Endodermal cell (in vitro differentiated cells): Measurements from ENCODE around the gene ZNF423. TPM values are rescaled to one million over a fixed set of nuclear protein-coding genes. Genes with fewer than 3 reads are reported as not detected.

Experiments
- DNase-seq: peaks from one replicate; pipeline ENCODE4 v3.0.0-alpha.2; 2017
- H3K27ac ChIP-seq: 2 replicates; pipeline ENCODE4 v1.5.1; 2013; ENCODE audit warnings: mild to moderate bottlenecking, low read depth, low read length, moderate library complexity
- H3K27me3 ChIP-seq: 2 replicates; pipeline ENCODE4 v1.6.1; 2013; ENCODE audit warnings: mild to moderate bottlenecking, low read length, moderate library complexity; ENCODE audit not compliant: insufficient read depth, control insufficient read depth, poor library complexity, severe bottlenecking
- H3K36me3 ChIP-seq: 2 replicates; pipeline ENCODE4 v1.7.0; 2013; ENCODE audit warnings: mild to moderate bottlenecking, low read length, moderate library complexity; ENCODE audit not compliant: control insufficient read depth, insufficient read depth
- H3K4me1 ChIP-seq: one replicate; pipeline ENCODE4 v1.7.0; 2013; ENCODE audit warnings: low read length; ENCODE audit not compliant: control insufficient read depth, insufficient read depth
- H3K4me3 ChIP-seq: 2 replicates; pipeline ENCODE4 v1.5.1; 2013; ENCODE audit warnings: mild to moderate bottlenecking, low read length, moderate library complexity
- H3K9ac ChIP-seq: 2 replicates; pipeline ENCODE4 v1.6.1; 2013; ENCODE audit warnings: mild to moderate bottlenecking, low read length, moderate library complexity; ENCODE audit not compliant: poor library complexity, severe bottlenecking; ENCODE audit errors: extremely low read depth
- H3K9me3 ChIP-seq: 2 replicates; pipeline ENCODE4 v1.6.1; 2013; ENCODE audit warnings: mild to moderate bottlenecking, low read length, moderate library complexity; ENCODE audit not compliant: control insufficient read depth
- H3K27ac Mint-ChIP-seq: 2 replicates; pipeline ENCODE4 v1.8.0; 2020; ENCODE audit warnings: mixed read lengths
- H3K27me3 Mint-ChIP-seq: 2 replicates; pipeline ENCODE4 v1.8.0; 2021; ENCODE audit warnings: mild to moderate bottlenecking, mixed read lengths; ENCODE audit not compliant: insufficient read depth
- H3K36me3 Mint-ChIP-seq: 2 replicates; pipeline ENCODE4 v1.8.0; 2020; ENCODE audit warnings: low read depth, mixed read lengths
- H3K4me1 Mint-ChIP-seq: 2 replicates; pipeline ENCODE4 v1.8.0; 2020; ENCODE audit warnings: mixed read lengths
- H3K4me3 Mint-ChIP-seq: 2 replicates; pipeline ENCODE4 v1.8.0; 2020; ENCODE audit warnings: mild to moderate bottlenecking, moderate library complexity, mixed read lengths
- H3K9me3 Mint-ChIP-seq: 2 replicates; pipeline ENCODE4 v1.8.0; 2020; ENCODE audit warnings: mild to moderate bottlenecking, mixed read lengths
- CTCF ChIP-seq: fragments of 200-600 bp; sonication (generic); conservative IDR thresholded peaks from 2 replicates; pipeline ENCODE4 v1.5.0; 2021; ENCODE audit warnings: antibody characterized with exemption, mild to moderate bottlenecking
- WGBS, 2 experiments: methylation state at CpG; one replicate each; pipeline versions ENCODE4 v1.1.5 to v1.1.7; 2013; ENCODE audit warnings: missing lambda C conversion rate in 2 of 2, mixed read lengths in 1 of 2; ENCODE audit not compliant: insufficient coverage in 1 of 2, insufficient read length in 1 of 2; 5-methylcytosine and 5-hydroxymethylcytosine counted together
- total RNA-seq, 2 donors: library from RNA; stranded (reverse); fragmentation: NEBNext Ultra II Directional in 1 of 2; extraction: Animal tissue kit (Norgen Biotek cat#: 25700) in 1 of 2; gene quantifications; 2 replicates in 1 of 2; 3 replicates in 1 of 2; pipeline ENCODE4 v1.2.1, GENCODE V29; 2021

The ZNF423 gene
- total RNA-seq, 2 donors from 2014 or later, result 30.3 to 41.9 TPM

- H3K4me1 ChIP-seq, result no peaks in the 10 kb centered on the region
Measured at GRCh38 chr16:49615576-49615975, 240.3 kb downstream of the ZNF423 start.

DNA sequence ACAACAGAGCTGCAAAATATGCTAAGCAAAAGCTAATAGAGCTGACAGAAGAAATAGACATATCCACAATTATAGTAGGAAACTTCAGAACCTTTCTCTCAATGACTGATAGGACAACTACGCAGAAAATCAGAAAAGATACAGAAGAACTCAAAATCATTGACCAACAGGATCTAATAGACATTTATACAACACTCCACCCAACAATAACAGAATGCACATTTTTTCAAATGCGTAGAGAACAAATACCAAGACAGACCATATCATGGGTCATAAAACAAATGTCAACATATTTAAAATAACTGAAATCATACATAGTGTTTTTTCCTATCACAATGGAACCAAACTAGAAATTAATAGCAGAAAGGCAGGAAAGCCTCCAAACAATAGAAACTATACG is 244.9 kb downstream of the ZNF423 start:
- Mint-ChIP-seq H3K9me3 (peaks cover 3% of the 10 kb centered on the region), H3K27ac (no peak overlapping the region), H3K4me1 (peaks cover 12% of the 10 kb centered on the region), H3K27me3 (no peaks in the 10 kb centered on the region), H3K36me3 (peaks cover 14% of the 10 kb centered on the region), H3K4me3 (no peak overlapping the region)
- Histone ChIP-seq H3K9ac (no peak overlapping the region), H3K36me3 (no peaks in the 10 kb centered on the region), H3K9me3 (peaks cover 20% of the 10 kb centered on the region), H3K27ac (no peak overlapping the region), H3K4me3 (no peak overlapping the region), H3K27me3 (no peaks in the 10 kb centered on the region), H3K4me1 (no peaks in the 10 kb centered on the region)
- 70 to 86% methylated on average over 2 to 3 of the region's 3 CpGs for WGBS, 2 experiments
- TF ChIP-seq CTCF, result no peak
- no peak for DNase-seq

More at GRCh38 chr16:49615576-49615975, 240.3 kb downstream of the ZNF423 start:
- WGBS, 2 experiments, result 89 to 98% methylated on average over 8 of the region's 8 CpGs
- no peaks in the 10 kb centered on the region for H3K36me3 ChIP-seq
- no peak overlapping the region for H3K9ac ChIP-seq
- no peak overlapping the region for H3K4me3 ChIP-seq
- DNase-seq, result peak; percentile 13
- Mint-ChIP-seq H3K9me3 (peaks cover 3% of the 10 kb centered on the region), H3K4me1 (no peaks in the 10 kb centered on the region), H3K4me3 (no peak overlapping the region), H3K27ac (no peak overlapping the region), H3K36me3 (peaks cover 14% of the 10 kb centered on the region), H3K27me3 (no peaks in the 10 kb centered on the region)
- H3K27ac ChIP-seq, result no peak overlapping the region
- H3K9me3 ChIP-seq, result peaks cover 24% of the 10 kb centered on the region
- H3K27me3 ChIP-seq, result no peaks in the 10 kb centered on the region
- TF ChIP-seq CTCF, result no peak

- no peaks in the 10 kb centered on the region for H3K27me3 Mint-ChIP-seq
- no peak overlapping the region for H3K9ac ChIP-seq
- H3K4me1 Mint-ChIP-seq, result peaks cover 12% of the 10 kb centered on the region
- H3K36me3 ChIP-seq, result no peaks in the 10 kb centered on the region
- H3K9me3 ChIP-seq, result peaks cover 10% of the 10 kb centered on the region
- no peak overlapping the region for H3K4me3 ChIP-seq
- H3K9me3 Mint-ChIP-seq, result peaks cover 2% of the 10 kb centered on the region
- H3K27ac Mint-ChIP-seq, result no peak overlapping the region
- DNase-seq, result peak; percentile 72
- H3K27me3 ChIP-seq, result no peaks in the 10 kb centered on the region
- peak; percentile 74 for TF ChIP-seq CTCF
- H3K27ac ChIP-seq, result peak overlapping the region; percentile 10
- H3K4me1 ChIP-seq, result no peaks in the 10 kb centered on the region
- WGBS, 2 experiments, result 81 to 82% methylated on average over 4 to 5 of the region's 5 CpGs
- peaks cover 5% of the 10 kb centered on the region for H3K36me3 Mint-ChIP-seq
- no peak overlapping the region for H3K4me3 Mint-ChIP-seq
Measured at GRCh38 chr16:49608779-49609178, 247.1 kb downstream of the ZNF423 start.
